HG03135 (cell line): ENCODE measurements around the gene MS4A1.
"Not testable (repeated sequence)": the region's sequence is repeated elsewhere in the genome, so short reads cannot be mapped to it uniquely, and the experiment has no call there.

Experiments
- ATAC-seq: cut with Tn5 transposase; IDR thresholded peaks from one replicate; pipeline ENCODE4 v1.9.1; 2021; ENCODE audit warnings: mild to moderate bottlenecking, moderate library complexity; ENCODE audit not compliant: unreplicated experiment

Gene MS4A1

DNA sequence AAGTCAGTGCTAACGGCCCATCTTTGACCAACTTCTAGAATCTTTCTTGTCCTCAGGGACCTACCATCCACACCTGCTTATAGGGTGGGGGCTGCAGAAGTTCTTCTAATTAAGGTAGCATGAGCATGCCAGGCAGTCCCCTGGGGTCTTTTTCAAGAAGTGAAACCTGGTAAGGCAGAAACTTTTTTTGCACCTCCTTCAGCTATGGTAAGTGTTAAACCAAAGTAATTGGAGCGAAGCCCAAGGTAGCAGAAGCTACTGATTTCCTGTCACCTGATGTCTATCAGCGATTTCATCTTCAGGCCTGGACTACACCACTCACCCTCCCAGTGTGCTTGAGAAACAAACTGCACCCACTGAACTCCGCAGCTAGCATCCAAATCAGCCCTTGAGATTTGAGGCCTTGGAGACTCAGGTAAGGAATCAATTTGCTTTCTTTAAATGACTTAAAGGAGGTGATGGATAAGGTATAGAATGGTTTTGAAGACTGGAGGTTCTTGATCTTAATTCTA lies at the start of gene MS4A1:
MS4A1 (plus strand) TSS at position 317 of the 512 bp plus-strand sequence. CDS start 6,528 bp downstream, outside the sequence.
- peak; percentile 84 for ATAC-seq

- no peak for ATAC-seq
Observed at GRCh38 chr11:60420015-60420414, 35.6 kb upstream of the MS4A1 start.

DNA sequence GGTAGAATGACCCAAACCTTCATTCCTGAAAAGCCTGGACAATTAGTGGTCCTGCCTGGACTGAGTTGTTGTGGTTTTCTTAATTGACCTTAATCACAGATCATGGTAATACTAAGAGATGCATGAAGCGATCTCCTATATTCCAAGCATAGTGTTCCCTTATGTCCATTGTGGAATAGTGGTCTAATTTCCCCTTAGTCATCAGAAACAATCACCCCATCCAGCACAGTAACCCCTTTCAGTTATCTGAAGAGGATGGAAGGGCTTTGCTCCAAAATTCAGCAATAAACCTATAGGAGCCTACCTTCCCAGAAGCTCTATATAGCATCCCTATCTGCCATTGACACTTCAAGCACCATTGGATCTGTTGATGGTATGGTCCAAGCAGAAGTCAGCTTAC lies 33.0 kb upstream of the MS4A1 start:
- ATAC-seq, result no peak

GRCh38 chr11:60428517-60428916 lies 27.1 kb upstream of the MS4A1 start:
- ATAC-seq, result no peak

DNA sequence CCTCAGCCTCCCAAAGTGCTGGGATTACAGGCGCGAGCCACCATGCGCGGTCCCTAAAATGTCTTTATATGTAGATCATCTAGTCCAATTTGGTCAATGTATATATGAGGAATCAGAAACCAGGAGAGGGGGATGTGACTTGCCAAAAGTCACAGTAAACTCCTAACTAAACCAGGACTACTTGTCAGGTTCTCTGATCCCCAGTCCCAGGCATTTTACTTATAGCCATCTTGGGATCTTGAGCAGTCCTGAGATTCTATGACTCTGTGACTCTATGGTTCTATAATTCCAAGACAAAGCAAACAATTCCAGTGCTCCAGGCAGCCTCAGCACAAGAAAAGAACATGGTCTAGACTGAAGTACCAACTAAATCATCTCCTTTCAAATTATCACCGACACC lies 26.4 kb upstream of the MS4A1 start, which contains the start of gene MS4A5:
MS4A5 (plus strand) TSS at position 301 of the 400 bp plus-strand sequence. CDS start 103 bp downstream, outside the sequence.
- no peak for ATAC-seq

GRCh38 chr11:60431251-60431650 lies 24.4 kb upstream of the MS4A1 start:
- ATAC-seq, result no peak

DNA sequence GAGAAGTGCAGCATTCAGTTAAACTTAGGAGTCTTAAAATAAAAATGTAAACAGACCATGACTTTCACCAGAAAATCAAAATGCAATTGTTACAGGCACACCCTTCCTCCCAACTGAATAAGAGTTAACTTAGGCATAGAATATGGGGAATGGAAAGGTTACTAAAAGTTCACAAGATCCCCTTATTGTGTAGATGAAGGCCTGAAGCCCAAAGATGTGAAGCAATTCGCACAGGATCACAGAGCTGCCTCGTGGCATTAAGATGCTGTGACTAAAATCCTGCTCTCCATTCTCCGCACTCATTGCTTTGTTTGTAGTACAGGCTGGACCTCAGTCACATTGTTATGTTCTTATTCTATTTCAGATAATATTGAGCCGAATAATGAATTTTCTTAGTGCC lies 22.2 kb upstream of the MS4A1 start:
- ATAC-seq, result no peak

GRCh38 chr11:60447070-60447469 lies 8.6 kb upstream of the MS4A1 start:
- ATAC-seq, result no peak

DNA sequence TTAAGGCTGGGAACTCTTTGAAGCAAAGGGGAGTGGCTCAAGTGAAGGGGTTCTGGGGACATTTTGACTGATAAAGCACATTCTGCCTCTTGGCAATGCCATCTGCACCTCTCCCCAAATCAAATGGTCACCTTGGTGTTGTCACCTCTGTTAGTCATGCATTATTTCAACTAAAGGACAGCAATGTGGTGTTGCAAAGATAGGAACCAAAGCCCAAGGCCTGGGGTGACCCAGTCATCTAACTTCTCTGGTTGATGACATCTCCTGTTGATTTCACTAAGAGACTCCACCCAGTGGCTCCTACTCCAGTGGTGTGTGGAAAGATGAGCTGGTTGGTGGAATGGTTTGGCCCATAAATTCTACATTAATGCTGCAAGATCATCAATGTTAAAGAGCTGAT lies 7.8 kb upstream of the MS4A1 start:
- ATAC-seq, result no peak

DNA sequence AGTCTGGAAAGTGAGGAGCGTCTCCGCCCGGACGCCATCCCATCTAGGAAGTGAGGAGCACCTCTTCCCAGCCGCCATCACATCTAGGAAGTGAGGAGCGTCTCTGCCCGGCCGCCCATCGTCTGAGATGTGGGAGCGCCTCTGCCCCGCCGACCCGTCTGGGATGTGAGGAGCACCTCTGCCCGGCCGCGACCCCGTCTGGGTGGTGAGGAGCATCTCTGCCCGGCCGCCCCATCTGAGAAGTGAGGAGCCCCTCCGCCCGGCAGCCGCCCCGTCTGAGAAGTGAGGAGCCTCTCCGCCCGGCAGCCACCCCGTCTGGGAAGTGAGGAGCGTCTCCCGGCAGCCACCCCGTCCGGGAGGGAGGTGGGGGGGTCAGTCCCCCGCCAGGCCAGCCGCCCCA lies 4.5 kb upstream of the MS4A1 start:
- ATAC-seq, result not testable (repeated sequence)

DNA sequence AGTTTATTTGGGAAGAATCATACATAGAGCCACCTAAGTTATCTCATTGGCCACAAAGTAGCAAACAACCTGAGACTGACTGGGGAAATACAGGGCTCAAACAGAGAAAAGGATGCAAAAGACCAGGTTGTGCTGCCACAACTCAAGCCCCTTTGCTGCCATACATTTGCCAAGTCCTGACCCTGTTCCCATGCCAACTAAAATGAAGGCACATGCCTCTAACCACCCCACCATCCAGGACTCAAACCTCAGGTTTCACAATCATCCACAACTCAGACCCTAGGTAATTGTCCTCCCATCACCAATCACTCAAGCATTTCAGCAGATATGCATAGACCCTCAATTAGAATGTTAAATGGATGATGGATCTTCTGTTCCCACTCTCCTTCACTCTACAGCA lies 1.4 kb upstream of the MS4A1 start:
- no peak for ATAC-seq

DNA sequence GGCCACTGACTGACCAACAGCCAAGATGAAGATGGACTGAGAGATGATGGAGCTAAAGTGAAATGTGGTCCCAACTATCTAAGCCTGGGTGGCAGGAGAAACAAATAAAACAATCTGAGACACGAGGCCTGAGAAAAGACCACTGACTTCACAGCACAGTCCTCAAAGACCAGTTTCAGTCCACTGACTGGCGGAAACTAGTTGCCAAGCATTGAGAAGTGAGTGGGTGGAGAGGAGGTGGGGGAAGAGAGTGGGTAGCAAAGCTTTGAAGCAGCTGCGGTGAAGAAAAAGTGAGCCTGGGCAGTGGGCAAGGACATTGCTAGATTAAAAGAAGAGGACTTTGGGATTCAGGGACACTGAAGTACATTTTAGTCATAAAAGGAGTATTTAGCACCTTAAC lies 1.9 kb downstream of the MS4A1 start:
- ATAC-seq, result peak; percentile 40

DNA sequence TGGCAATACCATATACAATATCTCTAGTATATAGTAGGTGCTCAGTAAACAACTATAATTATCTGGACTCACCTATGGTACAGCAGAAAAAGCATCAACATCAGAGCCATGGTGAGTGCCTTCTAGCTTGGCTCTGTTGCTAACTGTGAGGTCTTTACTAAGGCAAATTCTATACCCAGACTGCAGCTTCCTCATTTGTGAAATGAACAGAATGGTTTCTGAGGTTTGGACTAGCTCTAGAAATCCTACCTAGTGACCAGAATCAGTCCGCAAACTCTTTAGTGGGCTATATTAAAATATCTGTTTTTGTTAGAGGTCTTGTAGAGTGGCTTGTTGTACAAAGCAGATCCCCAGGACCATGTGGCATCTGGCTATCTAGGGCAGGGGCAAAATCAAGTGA lies 3.7 kb downstream of the MS4A1 start:
- no peak for ATAC-seq

DNA sequence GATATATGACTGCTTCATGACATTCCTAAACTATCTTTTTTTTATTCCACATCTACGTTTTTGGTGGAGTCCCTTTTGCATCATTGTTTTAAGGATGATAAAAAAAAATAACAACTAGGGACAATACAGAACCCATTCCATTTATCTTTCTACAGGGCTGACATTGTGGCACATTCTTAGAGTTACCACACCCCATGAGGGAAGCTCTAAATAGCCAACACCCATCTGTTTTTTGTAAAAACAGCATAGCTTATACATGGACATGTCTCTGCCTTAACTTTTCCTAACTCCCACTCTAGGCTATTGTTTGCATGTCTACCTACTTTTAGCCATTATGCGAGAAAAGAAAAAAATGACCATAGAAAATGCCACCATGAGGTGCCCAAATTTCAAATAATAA lies 13.2 kb downstream of the MS4A1 start:
- no peak for ATAC-seq

GRCh38 chr11:60469723-60470122 lies 14.1 kb downstream of the MS4A1 start:
- no peak for ATAC-seq

DNA sequence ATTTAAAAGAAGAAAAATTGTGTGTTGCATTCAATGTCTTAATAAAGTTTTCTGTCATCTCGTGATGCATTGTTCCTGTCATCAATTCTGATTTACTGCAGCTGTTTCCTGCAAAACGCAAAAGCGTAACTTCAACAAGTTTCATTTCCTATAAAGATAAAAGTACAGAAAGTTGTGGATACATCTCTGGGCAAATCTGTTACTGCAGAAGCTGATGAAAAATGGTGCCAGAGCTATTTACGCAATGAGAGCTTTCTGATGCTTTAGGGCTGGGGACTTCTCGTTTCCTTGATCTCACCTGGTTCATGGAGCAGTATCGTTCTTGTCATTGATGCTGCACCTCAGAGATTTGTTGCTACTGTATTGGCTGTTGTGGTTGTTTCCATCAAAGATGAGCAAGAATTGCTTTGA lies 21.4 kb downstream of the MS4A1 start:
- peak; percentile 71 for ATAC-seq

- no peak for ATAC-seq
Observed at GRCh38 chr11:60482361-60482760, 26.7 kb downstream of the MS4A1 start.

GRCh38 chr11:60485987-60486386 lies 30.3 kb downstream of the MS4A1 start:
- ATAC-seq, result peak; percentile 96

DNA sequence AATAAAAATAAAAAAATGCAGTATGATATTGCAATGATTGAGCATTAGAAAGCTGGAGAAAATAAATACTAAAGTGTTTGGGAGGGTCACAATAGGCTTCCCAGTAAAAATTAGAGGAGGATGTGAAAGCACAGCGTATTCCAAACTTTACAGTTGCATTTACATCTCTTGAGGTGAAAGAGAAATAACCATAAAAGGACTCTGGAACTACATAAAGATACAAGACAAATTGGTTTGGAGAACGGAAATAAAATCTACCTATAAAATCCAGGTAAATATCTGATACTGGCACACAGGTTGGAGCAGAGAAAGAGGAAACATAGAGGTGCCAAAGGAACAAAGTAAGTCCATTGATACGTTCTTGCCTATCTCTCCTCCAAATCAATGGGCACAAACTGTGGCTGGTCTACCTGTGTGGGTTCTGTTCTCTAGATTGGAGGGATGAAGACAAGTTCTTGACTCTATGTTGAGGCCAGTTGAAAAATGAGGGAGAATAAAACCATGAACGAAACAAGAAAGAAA lies 36.9 kb downstream of the MS4A1 start, which contains the start of gene MS4A12:
MS4A12 (plus strand) TSS at position 291 of the 522 bp plus-strand sequence. CDS start 4,541 bp downstream, outside the sequence.
- no peak for ATAC-seq

DNA sequence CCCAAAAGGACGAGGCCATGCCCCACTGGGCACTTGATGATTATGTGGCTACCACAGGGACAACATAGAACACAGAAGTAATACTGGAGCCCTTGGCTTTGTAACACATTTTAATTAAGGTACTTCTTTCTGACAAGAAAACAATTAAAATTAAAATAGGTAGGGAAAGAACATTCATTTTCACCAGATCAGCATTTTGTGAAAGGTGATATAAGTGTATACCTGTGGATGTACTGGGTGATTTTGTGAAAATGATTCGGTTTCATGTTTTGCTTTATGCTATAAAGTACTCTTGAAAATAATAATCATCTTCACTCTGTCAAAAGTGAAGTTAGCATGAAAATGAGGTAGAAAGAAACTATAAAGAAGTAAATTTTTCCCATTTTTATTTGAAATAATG lies 37.8 kb downstream of the MS4A1 start:
- ATAC-seq, result no peak

DNA sequence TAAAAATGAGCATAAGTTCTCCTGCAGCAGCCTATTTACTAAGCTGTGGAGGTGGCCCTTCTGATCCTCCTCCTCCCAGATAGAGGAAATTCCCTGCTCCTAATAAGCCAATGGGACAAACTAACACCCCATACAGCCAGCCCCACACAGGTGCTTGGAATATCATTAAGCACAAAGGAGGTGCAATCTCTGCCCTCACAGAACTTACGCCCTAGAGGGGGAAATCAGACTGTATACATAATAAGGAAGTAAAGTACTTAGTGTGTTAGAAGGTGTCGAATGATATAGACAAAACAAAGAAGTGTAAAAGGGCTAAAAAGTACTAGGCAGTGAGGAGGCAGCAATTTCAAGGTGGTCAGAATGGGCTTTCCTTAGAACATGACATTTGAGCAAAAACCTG lies 42.8 kb downstream of the MS4A1 start:
- ATAC-seq, result no peak

DNA sequence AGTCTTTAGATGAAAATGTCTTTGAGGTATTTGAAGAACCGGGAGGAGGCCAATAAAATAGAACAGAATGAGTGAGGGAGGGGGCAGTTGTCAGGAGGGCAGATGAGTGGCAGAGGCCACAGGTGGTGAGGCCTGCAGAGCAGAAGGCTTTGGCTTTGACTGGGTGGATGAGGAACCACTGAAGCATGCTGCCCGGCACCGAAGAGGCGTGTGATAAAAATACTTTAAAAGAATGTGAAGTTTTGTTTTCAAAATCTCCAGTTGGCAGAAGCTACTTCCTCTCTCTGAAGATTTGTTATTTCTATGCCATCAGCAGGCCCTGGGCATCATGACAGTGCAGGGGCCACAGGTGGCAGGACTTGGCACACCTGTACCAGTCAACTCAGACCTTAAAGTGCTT lies 43.2 kb downstream of the MS4A1 start:
- no peak for ATAC-seq
